Measurements from ENCODE around the gene NUF2.

NUF2 gene

GRCh38 chr1:163303561-163303960 is 18.2 kb upstream of the NUF2 start:
- Histone ChIP-seq H3K36me3 (peaks cover 3% of the 10 kb centered on the region; the same call in 1 of the 2 replicates), H3K4me3 (ENCODE audit: low read depth, low read length) (no peak overlapping the region), H3K27me3 (ENCODE audit: insufficient read depth, low read depth, severe bottlenecking) (no peaks in the 10 kb centered on the region), H3K27ac (no peak overlapping the region), H3K9me3 (ENCODE audit: severe bottlenecking) (no peaks in the 10 kb centered on the region)
- no peak for DNase-seq
- no peak for TF ChIP-seq CTCF (IDR thresholded peaks at IDR 0.05; ENCODE audit: low read depth, low read length)

GRCh38 chr1:163305441-163305840 is 16.3 kb upstream of the NUF2 start:
- Histone ChIP-seq H3K4me3 (ENCODE audit: low read depth, low read length) (no peak overlapping the region), H3K27me3 (ENCODE audit: insufficient read depth, low read depth, severe bottlenecking) (no peaks in the 10 kb centered on the region), H3K27ac (no peak overlapping the region), H3K9me3 (ENCODE audit: severe bottlenecking) (no peaks in the 10 kb centered on the region), H3K36me3 (no peaks in the 10 kb centered on the region; the same call in 1 of the 2 replicates)
- no peak for DNase-seq
- no peak for TF ChIP-seq CTCF (IDR thresholded peaks at IDR 0.05; ENCODE audit: low read depth, low read length)

- Histone ChIP-seq H3K27me3 (ENCODE audit: insufficient read depth, low read depth, severe bottlenecking) (no peaks in the 10 kb centered on the region), H3K9me3 (ENCODE audit: severe bottlenecking) (no peaks in the 10 kb centered on the region), H3K27ac (no peak overlapping the region), H3K36me3 (no peaks in the 10 kb centered on the region), H3K4me3 (ENCODE audit: low read depth, low read length) (no peak overlapping the region)
- no peak for DNase-seq
- no peak for TF ChIP-seq CTCF (IDR thresholded peaks at IDR 0.05; ENCODE audit: low read depth, low read length)
These were observed 14.1 kb upstream of the NUF2 start for GRCh38 chr1:163307479-163308171.

GRCh38 chr1:163308811-163309210 is 12.9 kb upstream of the NUF2 start:
- no peaks in the 10 kb centered on the region for H3K9me3 ChIP-seq (ENCODE audit: severe bottlenecking)
- no peak overlapping the region for H3K27ac ChIP-seq
- no peak overlapping the region for H3K4me3 ChIP-seq (ENCODE audit: low read depth, low read length)
- TF ChIP-seq CTCF (IDR thresholded peaks at IDR 0.05; ENCODE audit: low read depth, low read length): no peak
- no peaks in the 10 kb centered on the region for H3K36me3 ChIP-seq
- no peak for DNase-seq
- no peaks in the 10 kb centered on the region for H3K27me3 ChIP-seq (ENCODE audit: insufficient read depth, low read depth, severe bottlenecking)

GRCh38 chr1:163315773-163316374 is 5.9 kb upstream of the NUF2 start:
- Histone ChIP-seq H3K27ac (no peak overlapping the region), H3K9me3 (ENCODE audit: severe bottlenecking) (no peaks in the 10 kb centered on the region), H3K27me3 (ENCODE audit: insufficient read depth, low read depth, severe bottlenecking) (no peaks in the 10 kb centered on the region), H3K4me3 (ENCODE audit: low read depth, low read length) (no peak overlapping the region), H3K36me3 (peaks cover 2% of the 10 kb centered on the region)
- TF ChIP-seq CTCF (IDR thresholded peaks at IDR 0.05; ENCODE audit: low read depth, low read length): no peak
- DNase-seq: peak; percentile 44

All from WERI-Rb-1 (cell line).